ENCODE data around the gene RILPL1.
"Not testable (repeated sequence)": the region's sequence is repeated elsewhere in the genome, so short reads cannot be mapped to it uniquely, and the experiment has no call there.

RILPL1 gene

DNA sequence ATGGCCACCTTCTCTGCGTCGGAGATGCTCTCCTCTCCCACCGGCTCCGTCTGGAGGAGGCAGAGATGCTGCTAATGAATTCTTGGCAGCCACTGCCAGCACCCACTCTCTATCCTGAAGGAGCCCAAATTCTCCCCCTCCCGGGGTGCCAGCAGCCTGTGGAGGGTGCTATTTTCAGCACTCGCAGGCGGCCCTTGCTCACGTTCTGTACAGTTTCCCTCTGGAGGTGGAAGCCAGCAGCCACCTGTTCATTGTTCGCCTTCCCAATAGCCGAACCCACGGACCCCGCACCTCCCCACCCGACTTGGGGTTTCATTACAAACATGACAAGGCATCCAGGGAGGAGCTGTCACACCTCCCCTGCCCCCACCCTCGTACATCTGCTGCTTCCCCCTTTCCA lies 47.8 kb downstream of the RILPL1 start:
- Histone ChIP-seq H3K27me3 (peaks cover 0 to 17% (median 10%) of the 10 kb centered on the region in 11 experiments; a peak in 8 of 22 replicates), H4K20me1 (peaks cover 0 to 8% (median 0%) of the 10 kb centered on the region in 11 experiments; a peak in 4 of 22 replicates)
- no peak for TF ChIP-seq Cebpa-rat (IDR thresholded peaks at IDR 0.05)

DNA sequence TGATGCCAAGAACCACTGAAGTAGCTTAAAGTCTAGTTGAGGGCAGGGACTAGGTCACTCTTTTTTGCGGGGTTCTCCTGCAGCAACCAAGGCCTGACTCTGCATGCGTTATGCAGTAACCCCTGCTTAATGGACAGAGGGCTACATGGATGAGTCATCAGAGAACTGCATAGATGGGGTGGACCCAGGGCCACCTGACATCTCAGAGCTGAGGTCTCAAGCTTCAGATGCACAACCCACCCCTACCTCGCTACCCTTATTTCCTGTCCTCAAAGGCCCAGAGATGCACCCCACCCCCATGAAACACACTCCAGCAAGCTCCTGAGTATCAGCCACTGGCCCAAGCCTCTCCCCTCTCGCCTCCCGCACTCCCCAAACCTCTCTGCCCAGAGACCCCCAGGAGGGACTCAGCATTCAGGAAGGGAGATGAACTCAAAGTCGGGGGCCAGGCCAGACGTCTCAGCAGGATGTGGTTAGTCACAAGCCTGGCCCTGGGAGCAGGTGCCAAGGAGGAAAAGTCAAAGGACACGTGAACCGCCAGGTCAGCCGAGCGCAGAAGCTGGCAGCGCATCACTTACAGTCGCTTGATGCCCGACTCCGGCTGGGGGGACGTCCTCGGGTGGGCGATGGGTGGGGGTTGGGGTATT lies 49.8 kb downstream of the RILPL1 start:
- TF ChIP-seq Cebpa-rat (IDR thresholded peaks at IDR 0.05) = no peak
- Histone ChIP-seq H3K4me2 (peak overlapping the region in 10 of 11 experiments; percentile 8 to 79 (median 66); a peak in 19 of 22 replicates), H4K20me1 (peaks cover 0 to 8% (median 0%) of the 10 kb centered on the region in 11 experiments; a peak in 4 of 22 replicates), H3K27me3 (peaks cover 0 to 17% (median 9%) of the 10 kb centered on the region in 11 experiments; a peak in 8 of 22 replicates), H3K27ac (no peak overlapping the region), H3K9me3 (replicated peaks in 1 of 11) (no peaks in the 10 kb centered on the region), H3K4me3 (no peak overlapping the region), H3K9ac (peak overlapping the region in 1 of 11 experiments; percentile 6; a peak in 1 of 22 replicates), H3K36me3 (peaks cover 0 to 17% (median 0%) of the 10 kb centered on the region in 11 experiments; a peak in 3 of 22 replicates), H3K4me1 (peaks cover 9 to 18% (median 14%) of the 10 kb centered on the region in 10 experiments; a peak in 19 of 20 replicates)

More for the DNA sequence above, 47.8 kb downstream of the RILPL1 start:
- Histone ChIP-seq H3K9ac (no peak overlapping the region), H3K36me3 (peaks cover 0 to 11% (median 0%) of the 10 kb centered on the region in 11 experiments; a peak in 1 of 22 replicates), H3K4me2 (no peak overlapping the region), H3K9me3 (replicated peaks in 1 of 11) (no peaks in the 10 kb centered on the region), H3K27ac (no peak overlapping the region), H3K4me1 (peaks cover 9 to 29% (median 17%) of the 10 kb centered on the region in 10 experiments; a peak in 19 of 20 replicates), H3K4me3 (no peak overlapping the region)

DNA sequence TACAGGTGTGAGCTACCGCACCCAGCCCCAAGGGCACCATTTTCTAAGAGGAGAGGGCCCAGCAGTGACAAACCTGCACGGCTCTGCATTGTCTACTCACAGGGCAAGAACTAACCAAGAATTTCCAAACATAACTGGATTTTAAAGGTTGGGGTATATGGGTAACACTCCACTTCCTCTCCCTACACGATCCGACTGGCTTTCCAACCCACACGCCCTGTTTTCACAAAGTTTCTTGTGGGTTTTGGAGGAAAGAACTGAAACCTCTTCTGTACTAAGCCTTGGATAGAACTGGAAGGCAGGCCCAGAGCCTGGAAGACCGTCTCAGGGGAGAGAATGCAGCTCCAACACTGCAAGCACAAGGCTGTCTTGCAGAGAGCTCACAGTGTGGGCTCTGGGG lies 50.6 kb downstream of the RILPL1 start:
- H3K36me3 ChIP-seq = peaks cover 0 to 23% (median 0%) of the 10 kb centered on the region in 11 experiments; a peak in 4 of 22 replicates
- H3K9ac ChIP-seq = no peak overlapping the region
- no peaks in the 10 kb centered on the region for H3K9me3 ChIP-seq (replicated peaks in 1 of 11)
- H4K20me1 ChIP-seq = peaks cover 0 to 8% (median 0%) of the 10 kb centered on the region in 11 experiments; a peak in 4 of 22 replicates
- H3K4me2 ChIP-seq = peak overlapping the region in 2 of 11 experiments; percentile 69 to 76; a peak in 2 of 22 replicates
- H3K4me1 ChIP-seq = peaks cover 9 to 23% (median 16%) of the 10 kb centered on the region in 10 experiments; a peak in 19 of 20 replicates
- H3K4me3 ChIP-seq = no peak overlapping the region
- no peak for TF ChIP-seq Cebpa-rat (IDR thresholded peaks at IDR 0.05)
- peaks cover 0 to 17% (median 9%) of the 10 kb centered on the region in 11 experiments; a peak in 8 of 22 replicates for H3K27me3 ChIP-seq
- no peak overlapping the region for H3K27ac ChIP-seq

DNA sequence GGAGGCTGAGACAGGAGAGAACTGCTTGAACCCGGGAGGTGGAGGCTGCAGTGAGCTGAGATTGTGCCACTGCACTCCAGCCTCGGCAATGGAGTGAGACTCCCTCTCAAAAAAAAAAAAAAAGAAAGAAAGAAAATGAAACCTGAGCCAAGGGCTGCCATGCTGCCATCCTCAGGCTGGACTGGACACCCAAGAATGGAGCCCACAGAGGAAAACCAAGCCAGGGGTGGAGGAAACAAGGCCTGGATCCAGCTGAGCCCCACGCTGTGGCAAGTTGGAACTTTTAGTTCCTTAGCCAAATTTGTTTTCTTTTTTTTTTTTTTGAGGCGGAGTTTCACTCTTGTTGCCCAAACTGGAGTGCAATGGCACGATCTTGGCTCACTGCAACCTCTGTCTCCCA lies 52.3 kb downstream of the RILPL1 start:
- peaks cover 0 to 39% (median 0%) of the 10 kb centered on the region in 11 experiments; a peak in 5 of 22 replicates for H3K36me3 ChIP-seq
- not testable (repeated sequence) for H3K27ac ChIP-seq; H3K4me3 ChIP-seq; H3K9ac ChIP-seq; H4K20me1 ChIP-seq; H3K4me2 ChIP-seq; H3K9me3 ChIP-seq (replicated peaks in 1 of 11)
- H3K4me1 ChIP-seq = peaks cover 9 to 34% (median 19%) of the 10 kb centered on the region in 10 experiments; a peak in 19 of 20 replicates
- H3K27me3 ChIP-seq = peaks cover 0 to 17% (median 9%) of the 10 kb centered on the region in 11 experiments; a peak in 8 of 22 replicates

DNA sequence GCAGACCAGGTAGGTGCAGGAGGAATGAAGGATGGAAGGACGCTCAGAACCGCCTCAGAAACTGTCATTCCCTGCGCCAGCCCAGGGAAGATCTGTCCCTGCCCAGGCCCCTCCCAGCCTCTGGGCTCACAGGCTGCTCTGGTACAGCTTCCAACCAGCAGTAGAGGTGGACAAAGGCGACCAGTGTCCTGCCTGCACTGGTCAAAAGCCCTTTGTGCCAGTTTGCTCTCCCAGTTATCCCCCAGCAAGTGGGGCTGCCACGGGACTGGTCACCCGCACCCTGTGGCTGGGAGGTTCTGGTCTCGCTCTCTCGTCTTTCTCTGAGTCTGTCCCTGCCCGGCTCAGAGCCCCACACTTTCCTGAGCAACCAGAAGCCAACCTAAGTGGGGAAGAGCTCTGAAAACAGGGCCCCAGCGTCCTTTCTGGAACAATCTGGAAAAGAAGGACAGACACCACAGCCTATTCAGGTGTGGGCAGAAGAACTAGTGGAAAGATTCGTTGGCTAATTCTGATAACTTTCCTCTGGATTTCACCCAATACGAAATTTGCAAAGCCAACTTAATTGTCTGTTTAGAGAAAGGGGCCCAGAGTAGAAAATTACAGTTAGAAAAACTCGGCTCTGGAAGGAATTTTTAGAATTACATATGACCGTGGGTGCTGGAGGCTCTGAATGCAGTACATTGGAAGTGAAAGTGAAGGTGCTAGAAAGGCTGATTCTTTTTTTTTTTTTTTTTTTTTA lies 53.9 kb downstream of the RILPL1 start:
- peaks cover 0 to 8% (median 0%) of the 10 kb centered on the region in 11 experiments; a peak in 4 of 22 replicates for H4K20me1 ChIP-seq
- H3K27ac ChIP-seq = no peak overlapping the region
- H3K9me3 ChIP-seq (replicated peaks in 1 of 11) = no peaks in the 10 kb centered on the region
- no peak overlapping the region for H3K4me3 ChIP-seq
- H3K4me1 ChIP-seq = peaks cover 9 to 40% (median 19%) of the 10 kb centered on the region in 10 experiments; a peak in 19 of 20 replicates
- H3K27me3 ChIP-seq = peaks cover 0 to 13% (median 6%) of the 10 kb centered on the region in 11 experiments; a peak in 8 of 22 replicates
- TF ChIP-seq Cebpa-rat (IDR thresholded peaks at IDR 0.05) = no peak
- H3K9ac ChIP-seq = no peak overlapping the region
- no peak overlapping the region for H3K4me2 ChIP-seq
- H3K36me3 ChIP-seq = peaks cover 0 to 51% (median 8%) of the 10 kb centered on the region in 11 experiments; a peak in 10 of 22 replicates

DNA sequence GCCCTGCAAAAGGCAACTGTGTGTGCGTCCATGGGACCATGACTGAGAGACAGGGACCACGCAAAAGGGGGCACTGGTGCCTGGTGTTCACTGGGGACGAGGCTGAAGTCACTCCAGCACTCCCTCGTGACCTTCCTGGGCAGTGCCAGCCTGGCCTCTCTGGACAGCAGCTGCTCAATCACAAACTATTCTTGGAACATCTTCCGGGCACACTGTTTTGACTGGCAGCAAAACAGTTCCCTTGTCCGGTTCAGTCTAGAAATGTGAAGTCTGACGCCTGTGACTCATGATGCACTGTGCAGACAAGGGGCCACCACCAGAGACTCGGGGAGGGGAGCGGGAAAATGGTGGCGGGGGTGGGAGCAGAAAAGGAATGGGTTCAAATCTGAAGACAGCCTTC lies 54.8 kb downstream of the RILPL1 start:
- peaks cover 0 to 4% (median 0%) of the 10 kb centered on the region in 11 experiments; a peak in 5 of 22 replicates for H3K27me3 ChIP-seq
- H3K9me3 ChIP-seq (replicated peaks in 1 of 11) = no peaks in the 10 kb centered on the region
- H3K27ac ChIP-seq = no peak overlapping the region
- peaks cover 0 to 14% (median 0%) of the 10 kb centered on the region in 11 experiments; a peak in 4 of 22 replicates for H4K20me1 ChIP-seq
- H3K9ac ChIP-seq = no peak overlapping the region
- H3K36me3 ChIP-seq = peaks cover 0 to 59% (median 8%) of the 10 kb centered on the region in 11 experiments; a peak in 10 of 22 replicates
- no peak overlapping the region for H3K4me2 ChIP-seq
- no peak overlapping the region for H3K4me3 ChIP-seq
- no peak for TF ChIP-seq Cebpa-rat (IDR thresholded peaks at IDR 0.05)
- H3K4me1 ChIP-seq = peaks cover under 1 to 35% (median 12%) of the 10 kb centered on the region in 10 experiments; a peak in 18 of 20 replicates

DNA sequence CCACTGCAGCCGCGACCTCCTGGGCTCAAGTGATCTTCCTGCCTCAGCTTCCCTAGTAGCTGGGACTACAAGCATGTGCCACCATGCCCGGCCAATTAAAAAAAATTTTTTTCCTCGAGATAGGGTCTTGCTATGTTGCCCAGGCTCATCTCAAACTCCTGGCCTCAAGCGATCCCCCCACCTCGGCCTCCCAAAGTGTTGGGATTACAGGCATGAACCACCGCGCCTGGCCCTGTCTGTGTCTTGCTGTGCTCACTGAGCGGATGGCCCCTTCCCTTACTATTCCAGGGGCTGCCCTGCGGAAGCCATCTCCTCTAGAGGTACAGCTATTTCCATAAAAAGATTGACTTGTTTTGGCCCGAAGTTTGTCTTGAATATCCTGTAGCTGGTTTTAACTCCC lies 55.5 kb downstream of the RILPL1 start:
- H3K36me3 ChIP-seq = peaks cover 0 to 66% (median 8%) of the 10 kb centered on the region in 11 experiments; a peak in 10 of 22 replicates
- H3K4me2 ChIP-seq = peak overlapping the region in 5 of 11 experiments; percentile 14 to 44 (median 29); a peak in 7 of 22 replicates
- H3K27ac ChIP-seq = no peak overlapping the region
- no peak for TF ChIP-seq Cebpa-rat (IDR thresholded peaks at IDR 0.05)
- H3K4me3 ChIP-seq = no peak overlapping the region
- H3K9me3 ChIP-seq (replicated peaks in 1 of 11) = no peaks in the 10 kb centered on the region
- H3K4me1 ChIP-seq = peaks cover 0 to 28% (median 8%) of the 10 kb centered on the region in 10 experiments; a peak in 11 of 20 replicates
- H3K9ac ChIP-seq = no peak overlapping the region
- H3K27me3 ChIP-seq = no peaks in the 10 kb centered on the region
- peaks cover 0 to 18% (median 0%) of the 10 kb centered on the region in 11 experiments; a peak in 4 of 22 replicates for H4K20me1 ChIP-seq

DNA sequence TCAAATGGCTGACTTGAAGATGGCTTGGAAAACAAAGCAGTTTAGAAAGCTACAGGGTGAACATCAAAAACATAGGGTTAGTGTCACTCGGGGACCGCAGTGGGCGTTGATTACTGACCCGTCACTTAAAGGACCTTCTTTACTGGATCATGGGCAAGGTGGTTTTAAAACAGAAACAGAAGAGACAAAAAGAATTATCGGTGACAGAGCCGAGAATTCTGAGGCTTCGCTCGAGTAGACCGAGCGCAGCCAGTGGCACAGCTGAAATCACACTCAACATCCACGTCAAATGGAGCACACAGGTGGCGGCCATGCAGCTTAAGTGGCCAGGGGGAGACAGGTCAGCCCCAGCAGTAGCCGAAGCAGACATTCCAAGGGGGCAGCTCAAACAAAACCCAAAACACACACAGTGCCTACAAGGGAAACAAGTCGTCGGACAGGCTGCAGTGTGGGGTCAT lies 58.2 kb downstream of the RILPL1 start:
- no peaks in the 10 kb centered on the region for H3K27me3 ChIP-seq
- peaks cover 20 to 91% (median 33%) of the 10 kb centered on the region in 11 experiments for H3K36me3 ChIP-seq
- no peak for TF ChIP-seq Cebpa-rat (IDR thresholded peaks at IDR 0.05)
- no peak overlapping the region for H3K27ac ChIP-seq
- H3K9me3 ChIP-seq (replicated peaks in 1 of 11) = no peaks in the 10 kb centered on the region
- H3K4me3 ChIP-seq = no peak overlapping the region
- H4K20me1 ChIP-seq = peaks cover 0 to 39% (median 14%) of the 10 kb centered on the region in 11 experiments; a peak in 11 of 22 replicates
- H3K9ac ChIP-seq = no peak overlapping the region
- H3K4me1 ChIP-seq = peaks cover 0 to 28% (median 8%) of the 10 kb centered on the region in 10 experiments; a peak in 11 of 20 replicates
- H3K4me2 ChIP-seq = 0 out of 22 replicates have a peak overlapping the region, but pooled peaks of 1 of the 11 experiments have one; percentile 7
